ENCODE data around the gene FAM229A.

- TF ChIP-seq POLR2AphosphoS5 (IDR thresholded peaks at IDR 0.05; ENCODE audit: low read depth) (no peak), CTCF (conservative IDR thresholded peaks at IDR 0.05; ENCODE audit: low read depth in 2 of 2) (no peak), ZNF462 (CRISPR knock-in tag; IDR thresholded peaks at IDR 0.05) (no peak)
These were observed 42.7 kb upstream of the FAM229A start for GRCh38 chr1:32404946-32405345.

Measured in GM23338 (cell line).